Sigmoid colon (tissue), 4 donors: Measurements from ENCODE around the gene L3MBTL1.

Experiments
- POLR2A ChIP-seq, 2 donors: fragments of 450-650 bp; IDR thresholded peaks; one replicate each; pipeline ENCODE4 v1.6.1; 2016; ENCODE audit warnings: antibody characterized with exemption in 2 of 2, mild to moderate bottlenecking in 2 of 2, moderate library complexity in 2 of 2
- POLR2AphosphoS5 ChIP-seq, 4 donors: sonication (generic); formaldehyde crosslinking; IDR thresholded peaks; one replicate each; pipeline ENCODE4 v1.6.1; 2017; ENCODE audit warnings: antibody characterized with exemption in 4 of 4

- no peak for TF ChIP-seq POLR2AphosphoS5 (IDR thresholded peaks at IDR 0.05)
- no peak for TF ChIP-seq POLR2A (IDR thresholded peaks at IDR 0.05)
These were observed 65.4 kb downstream of the L3MBTL1 start for GRCh38 chr20:43572891-43573290.
